ENCODE data around the gene C14orf132.

C14orf132 gene

DNA sequence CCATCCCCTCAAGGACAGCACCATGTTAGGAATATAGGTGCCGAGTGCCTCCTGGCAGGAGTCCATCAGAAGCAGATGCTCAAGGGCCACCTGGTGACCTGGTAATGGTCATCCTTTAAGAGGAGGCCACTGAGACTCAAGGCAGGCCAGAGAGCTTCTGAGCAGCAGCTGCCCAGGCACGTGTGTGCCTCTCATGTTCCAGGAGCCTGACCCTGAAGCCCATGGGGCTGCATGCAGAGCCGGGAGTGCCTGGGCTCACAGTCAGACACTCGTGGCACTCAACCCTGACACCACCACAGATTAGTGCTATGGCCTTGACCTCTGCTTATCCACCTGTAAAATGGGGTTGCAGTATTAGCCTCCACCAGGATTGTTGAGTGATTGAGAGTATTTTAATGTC is 45.6 kb downstream of the C14orf132 start:
- DNase-seq = no peak

DNA sequence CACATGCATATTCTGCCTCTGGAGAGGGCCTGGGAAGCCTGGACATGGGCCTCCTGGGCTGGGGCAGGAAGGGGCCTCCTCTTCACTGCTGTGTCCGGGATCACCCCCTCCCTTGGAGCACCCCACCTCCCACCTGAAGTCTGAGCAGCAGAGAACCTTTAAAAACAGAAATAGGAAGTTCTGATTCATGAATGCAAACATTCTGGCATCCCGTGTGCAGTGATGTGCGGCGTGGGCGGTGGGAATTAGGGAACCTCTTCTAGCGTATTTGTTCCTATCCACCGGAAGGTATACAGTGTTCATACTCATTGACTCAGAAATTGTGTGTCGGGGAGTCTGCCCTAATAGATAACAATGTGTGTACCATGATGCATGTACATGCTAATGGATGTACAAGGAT is 46.2 kb downstream of the C14orf132 start:
- DNase-seq = no peak

DNA sequence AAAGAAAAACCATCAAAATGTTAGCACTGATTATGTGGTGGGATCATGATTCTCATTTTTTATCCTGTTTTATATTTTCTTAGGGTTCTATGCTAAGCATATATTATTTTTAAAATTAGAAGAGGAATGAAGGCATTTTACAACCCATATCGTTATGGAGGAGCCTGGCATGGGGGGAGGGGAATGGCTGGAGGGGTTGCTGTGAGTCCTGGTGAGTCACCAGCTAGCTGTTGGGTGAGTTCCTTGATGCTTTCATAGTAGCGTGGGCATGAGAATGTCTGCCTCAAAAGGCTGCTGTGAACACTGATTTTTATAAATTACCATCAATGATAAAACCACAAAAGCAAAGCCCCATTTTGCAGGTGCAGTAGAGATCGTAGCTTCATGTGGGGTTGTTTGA is 46.9 kb downstream of the C14orf132 start:
- no peak for DNase-seq

GRCh38 chr14:96086574-96087077 is 47.5 kb downstream of the C14orf132 start:
- no peak for DNase-seq

- no peak for DNase-seq
Measured at GRCh38 chr14:96088074-96088473, 48.9 kb downstream of the C14orf132 start.

- DNase-seq = no peak
Measured at GRCh38 chr14:96088481-96088880, 49.3 kb downstream of the C14orf132 start.

- DNase-seq = no peak
Measured at GRCh38 chr14:96088911-96089310, 49.7 kb downstream of the C14orf132 start.

DNA sequence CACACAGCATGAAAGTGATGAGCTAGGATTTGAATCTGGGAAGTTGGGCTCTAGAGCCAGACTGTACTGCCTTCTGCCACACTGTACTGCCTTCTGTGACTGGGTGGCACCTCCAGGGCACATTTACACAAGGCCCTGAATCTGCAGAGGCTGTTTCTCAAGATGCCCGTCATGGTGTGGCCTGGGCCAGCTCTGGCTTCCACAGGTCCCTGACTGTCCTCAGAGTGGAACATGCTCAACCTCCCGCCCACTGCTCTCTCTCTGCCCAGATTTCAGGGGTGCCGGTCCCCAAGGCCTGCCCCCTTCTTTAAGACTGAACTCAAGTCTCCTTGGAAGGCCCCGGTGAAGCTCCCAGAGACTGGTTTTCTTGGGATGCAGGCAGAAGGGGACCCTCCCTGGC is 50.2 kb downstream of the C14orf132 start:
- no peak for DNase-seq

DNA sequence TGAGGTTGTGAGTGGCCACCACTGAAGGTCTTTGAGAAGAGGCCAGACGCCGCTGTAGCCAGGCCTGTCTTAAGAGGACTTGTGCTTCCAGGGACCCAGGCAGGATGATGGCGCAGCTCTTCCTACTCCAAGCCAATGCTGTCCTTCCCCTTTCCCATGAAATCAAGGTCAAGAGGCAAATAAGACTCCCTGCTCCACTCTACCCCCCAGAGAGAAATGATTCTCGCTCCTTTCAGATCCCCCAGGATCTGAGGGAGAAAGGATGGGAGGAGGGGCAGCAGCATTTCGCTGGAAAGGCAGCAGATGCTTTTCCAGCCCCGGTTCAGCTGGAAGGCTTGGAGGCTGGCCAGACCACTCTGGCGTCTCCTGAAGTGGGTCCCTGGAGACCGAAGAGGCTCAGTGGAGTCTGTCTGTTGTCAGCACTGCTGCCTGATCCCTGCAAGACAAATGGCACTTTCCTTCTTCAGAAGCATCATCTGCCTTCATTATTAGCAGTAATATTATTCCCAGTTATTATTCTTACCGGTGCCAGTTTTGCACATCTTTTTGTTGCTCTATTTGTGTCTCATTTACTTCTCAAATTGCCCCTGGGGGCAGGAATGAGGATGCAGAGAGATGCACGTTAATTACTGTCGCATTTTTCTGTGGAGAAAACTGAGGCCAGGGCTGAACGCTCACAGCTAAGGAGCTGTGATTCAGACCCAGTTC is 51.4 kb downstream of the C14orf132 start:
- DNase-seq = no peak

GRCh38 chr14:96091149-96091693 is 52.1 kb downstream of the C14orf132 start:
- DNase-seq = no peak

GRCh38 chr14:96091941-96092411 is 52.8 kb downstream of the C14orf132 start:
- no peak for DNase-seq

GRCh38 chr14:96092936-96093335 is 53.8 kb downstream of the C14orf132 start:
- DNase-seq = no peak

- DNase-seq = no peak
Measured at GRCh38 chr14:96094211-96094610, 55.0 kb downstream of the C14orf132 start.

GRCh38 chr14:96094656-96095055 is 55.5 kb downstream of the C14orf132 start:
- DNase-seq = no peak

DNA sequence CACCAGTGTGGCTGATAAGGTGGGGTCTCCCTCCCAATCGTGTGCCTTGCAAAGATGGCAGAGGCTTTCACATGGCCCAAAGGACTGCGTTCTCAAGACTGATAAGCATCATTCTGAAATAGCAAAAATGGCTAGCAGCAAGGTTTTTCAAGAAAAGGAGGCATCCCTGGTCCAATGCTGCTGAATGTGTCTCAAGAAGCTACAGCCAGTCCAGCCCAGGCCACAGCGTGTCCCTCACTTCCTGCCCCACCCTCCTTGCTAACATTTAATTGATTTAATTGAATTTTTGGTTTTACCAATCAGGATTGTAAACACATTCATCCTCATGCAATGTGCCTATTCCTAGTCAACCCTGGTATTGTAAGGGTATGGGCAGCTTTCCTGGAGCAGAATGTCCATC is 55.9 kb downstream of the C14orf132 start:
- no peak for DNase-seq

- no peak for DNase-seq
Measured at GRCh38 chr14:96095581-96096476, 56.7 kb downstream of the C14orf132 start.

DNA sequence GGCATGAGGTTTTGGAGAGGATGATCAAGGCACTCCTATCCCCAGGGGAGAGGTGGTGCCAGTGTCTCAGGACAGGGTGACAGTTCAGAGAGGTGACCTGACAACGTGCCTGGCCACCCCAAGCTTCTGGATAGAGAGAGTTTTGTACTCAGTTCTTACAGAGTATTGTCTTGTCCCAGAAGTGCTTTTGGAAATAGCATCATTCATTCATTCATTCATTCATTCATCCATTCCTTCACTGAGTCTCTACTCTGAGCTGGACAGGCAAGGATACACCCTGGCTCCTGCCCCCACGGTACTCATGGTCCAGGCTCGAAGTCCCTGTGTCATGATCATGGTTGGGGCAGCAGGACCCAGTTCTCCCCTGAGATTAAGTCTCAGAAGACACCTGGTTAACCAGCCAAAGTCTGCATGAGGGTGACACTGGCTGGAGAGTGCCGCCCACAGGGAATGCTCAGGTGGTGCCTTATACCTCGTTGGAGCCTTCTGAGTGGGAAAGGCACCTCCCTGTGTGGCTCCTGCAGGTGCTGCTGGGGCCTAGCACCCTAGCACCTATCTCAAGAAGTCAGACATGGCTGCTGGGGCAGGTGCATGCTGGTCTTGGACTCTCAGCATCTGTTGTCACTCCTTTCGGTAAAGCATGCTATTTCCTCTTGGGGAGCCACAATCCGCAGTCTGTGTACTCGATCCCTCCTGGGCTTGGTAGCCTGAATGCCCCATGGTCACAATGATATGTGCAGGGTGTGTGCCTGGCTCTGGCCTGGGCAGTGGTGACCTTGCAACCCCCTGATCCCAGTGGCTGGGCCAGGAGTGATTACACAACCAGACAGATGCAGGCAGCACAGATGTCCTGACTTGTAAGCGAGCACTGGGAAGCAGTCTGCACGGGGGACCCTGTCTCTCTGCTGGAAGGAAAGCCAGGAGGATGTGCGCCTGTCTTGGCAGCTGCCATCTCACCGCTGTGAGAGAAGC is 57.8 kb downstream of the C14orf132 start:
- no peak for DNase-seq

DNA sequence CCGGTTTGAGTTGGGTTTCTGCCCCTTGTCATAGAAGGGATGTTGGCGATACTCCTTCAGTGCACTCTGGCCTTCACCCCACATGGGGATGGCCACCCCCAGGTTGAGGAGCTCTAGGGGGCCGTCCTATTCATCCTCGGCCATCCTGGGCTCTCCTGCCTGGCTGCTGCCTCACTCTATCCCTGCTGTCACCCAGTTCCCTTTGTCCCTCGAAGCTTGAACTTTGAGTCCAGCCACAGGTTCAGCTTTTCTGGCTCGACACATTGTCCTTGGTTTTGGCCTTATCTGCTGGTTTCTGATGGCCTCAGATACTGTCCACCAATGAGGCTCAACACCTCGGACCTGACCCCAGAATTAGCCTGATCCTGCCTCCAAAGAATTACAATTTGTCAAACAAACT is 58.6 kb downstream of the C14orf132 start:
- no peak for DNase-seq

DNA sequence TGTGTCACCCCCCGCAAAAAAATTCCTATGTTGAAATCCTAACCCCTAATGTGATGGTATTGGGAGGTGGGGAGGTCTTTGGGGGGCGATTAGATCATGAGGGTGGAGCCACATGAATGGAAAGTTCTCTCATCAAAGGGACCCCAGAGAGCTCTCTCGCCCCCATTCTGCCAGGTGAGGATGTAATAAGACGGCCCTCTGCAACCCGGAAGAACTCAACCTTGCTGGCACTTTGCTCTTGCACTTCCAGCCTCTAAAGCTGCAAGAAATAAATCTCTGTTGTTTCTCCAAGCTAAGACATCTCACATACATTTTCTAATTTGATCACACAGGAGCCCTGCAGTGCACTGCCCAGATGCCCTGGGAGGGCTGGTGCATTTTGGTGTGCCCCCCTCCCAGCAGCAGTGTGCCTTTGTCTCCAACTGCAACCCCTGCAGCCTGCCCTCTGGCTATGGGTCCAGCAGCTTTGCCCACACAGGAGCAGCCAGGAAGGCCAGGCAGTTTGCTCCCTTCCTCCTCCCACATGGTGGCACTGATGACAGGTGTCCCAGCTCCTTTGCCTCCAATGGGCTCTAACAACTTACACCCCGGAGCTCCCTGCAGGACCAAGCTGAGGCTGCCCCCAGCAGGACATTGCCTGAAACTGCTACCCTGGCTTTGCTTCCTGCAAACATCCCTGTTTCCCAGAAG is 59.3 kb downstream of the C14orf132 start:
- DNase-seq = no peak

GRCh38 chr14:96098999-96099335 is 59.8 kb downstream of the C14orf132 start:
- no peak for DNase-seq

- DNase-seq = peak; percentile 55
Measured at GRCh38 chr14:96100161-96101064, 61.3 kb downstream of the C14orf132 start.

Data from CD4-positive, alpha-beta T cell treated with Interferon gamma for 1 hour (primary cell).